WTC11 (cell line): ENCODE measurements around the gene LZTR1. TPM values are rescaled to one million over a fixed set of nuclear protein-coding genes. Genes with fewer than 3 reads are reported as not detected.

Experiments used
- ATAC-seq: fragments of 200-7000 bp; cut with Tn5 transposase; 2 replicates; pipeline ENCODE4 v1.10.0; 2021; ENCODE audit warnings: mild to moderate bottlenecking, moderate library complexity
- CTCF ChIA-PET: fragments of 300-600 bp; sonication (Branson Sonifier 250); formaldehyde crosslinking; loops from one replicate; lab custom pipeline; 2021; ENCODE audit warnings: antibody characterized with exemption; lab: Charles Lee
- POLR2A ChIA-PET: fragments of 350-600 bp; sonication (Branson Sonifier 250); formaldehyde crosslinking; loops from one replicate; lab custom pipeline; 2021; ENCODE audit warnings: antibody characterized with exemption; lab: Charles Lee
- DNase-seq: peaks from one replicate; pipeline ENCODE4 v3.0.0; 2021; ENCODE audit warnings: low spot score
- H3K27ac Mint-ChIP-seq: 2 replicates; pipeline ENCODE4 v1.8.0; 2021; ENCODE audit warnings: mixed read lengths
- H3K27me3 Mint-ChIP-seq: 2 replicates; pipeline ENCODE4 v1.8.0; 2021; ENCODE audit warnings: low read depth, mild to moderate bottlenecking, moderate library complexity, mixed read lengths
- H3K36me3 Mint-ChIP-seq: 2 replicates; pipeline ENCODE4 v1.8.0; 2021; ENCODE audit warnings: mixed read lengths
- H3K4me1 Mint-ChIP-seq: 2 replicates; pipeline ENCODE4 v1.8.0; 2022; ENCODE audit warnings: mixed read lengths
- H3K4me3 Mint-ChIP-seq: 2 replicates; pipeline ENCODE4 v1.8.0; 2021; ENCODE audit warnings: mild to moderate bottlenecking, moderate library complexity, mixed read lengths
- H3K9me3 Mint-ChIP-seq: 2 replicates; pipeline ENCODE4 v1.8.0; 2021; ENCODE audit warnings: mixed read lengths
- CREB1 ChIP-seq: sonication (generic); formaldehyde crosslinking; IDR thresholded peaks from 2 replicates; pipeline ENCODE4 v1.8.0; 2023; ENCODE audit warnings: mild to moderate bottlenecking, missing genetic modification reagents
- CREM ChIP-seq: sonication (generic); formaldehyde crosslinking; IDR thresholded peaks from 2 replicates; pipeline ENCODE4 v1.8.1; 2022; ENCODE audit warnings: mild to moderate bottlenecking, missing genetic modification reagents, moderate library complexity
- ETV6 ChIP-seq: sonication (generic); formaldehyde crosslinking; IDR thresholded peaks from 2 replicates; pipeline ENCODE4 v1.8.1; 2022; ENCODE audit warnings: mild to moderate bottlenecking, missing genetic modification reagents
- FOXJ3 ChIP-seq: sonication (generic); formaldehyde crosslinking; IDR thresholded peaks from 2 replicates; pipeline ENCODE4 v1.9.0; 2021; ENCODE audit warnings: missing genetic modification reagents, mild to moderate bottlenecking, borderline replicate concordance
- FOXK1 ChIP-seq: sonication (generic); formaldehyde crosslinking; IDR thresholded peaks from 2 replicates; pipeline ENCODE4 v1.8.0; 2022; ENCODE audit warnings: mild to moderate bottlenecking, moderate library complexity, missing genetic modification reagents
- GABPB1 ChIP-seq: sonication (generic); formaldehyde crosslinking; IDR thresholded peaks from 2 replicates; pipeline ENCODE4 v1.8.1; 2023; ENCODE audit warnings: mild to moderate bottlenecking, missing genetic modification reagents
- HMGA2 ChIP-seq: fragments of 250-450 bp; sonication (Bioruptor Pico); IDR thresholded peaks from 2 replicates; pipeline ENCODE4 v1.4.0; 2021; ENCODE audit warnings: mild to moderate bottlenecking, moderate library complexity
- NFE2L1 ChIP-seq: sonication (generic); formaldehyde crosslinking; IDR thresholded peaks from 2 replicates; pipeline ENCODE4 v1.8.1; 2023; ENCODE audit warnings: missing genetic modification reagents
- NR1H2 ChIP-seq: sonication (generic); formaldehyde crosslinking; IDR thresholded peaks from 2 replicates; pipeline ENCODE4 v1.9.0; 2021; ENCODE audit warnings: mild to moderate bottlenecking, moderate library complexity, missing genetic modification reagents
- RORB ChIP-seq: fragments of 250-450 bp; sonication (Bioruptor Pico); IDR thresholded peaks from 2 replicates; pipeline ENCODE4 v1.9.0; 2021; ENCODE audit warnings: mild to moderate bottlenecking
- SMAD3 ChIP-seq: sonication (generic); formaldehyde crosslinking; IDR thresholded peaks from 2 replicates; pipeline ENCODE4 v1.8.0; 2022; ENCODE audit warnings: missing genetic modification reagents, mild to moderate bottlenecking, borderline replicate concordance
- SP1 ChIP-seq: sonication (generic); formaldehyde crosslinking; conservative IDR thresholded peaks from 2 replicates; pipeline ENCODE4 v1.8.1; 2022; ENCODE audit warnings: missing genetic modification reagents
- TEAD4 ChIP-seq: sonication (generic); formaldehyde crosslinking; IDR thresholded peaks from 2 replicates; pipeline ENCODE4 v1.8.0; 2022; ENCODE audit warnings: mild to moderate bottlenecking, missing genetic modification reagents
- ZBTB21 ChIP-seq: sonication (generic); formaldehyde crosslinking; IDR thresholded peaks from 2 replicates; pipeline ENCODE4 v1.8.1; 2023; ENCODE audit warnings: mild to moderate bottlenecking, missing genetic modification reagents, borderline replicate concordance
- ZNF416 ChIP-seq: fragments of 250-450 bp; sonication (Bioruptor Pico); IDR thresholded peaks from 2 replicates; pipeline ENCODE4 v1.9.0; 2021; ENCODE audit warnings: mild to moderate bottlenecking, inconsistent platforms
- total RNA-seq: library from RNA; stranded (reverse); gene quantifications from 3 replicates; pipeline ENCODE4 v1.2.3, GENCODE V29; 2021
- TF ChIP-seq, protein P1 (sequence below): sonication (generic); formaldehyde crosslinking; IDR thresholded peaks from 2 replicates; pipeline ENCODE4 v1.8.0; 2022; ENCODE audit warnings: mild to moderate bottlenecking, missing genetic modification reagents
- TF ChIP-seq, protein P2 (sequence below): sonication (generic); formaldehyde crosslinking; IDR thresholded peaks from 2 replicates; pipeline ENCODE4 v1.8.1; 2022; ENCODE audit warnings: missing genetic modification reagents, borderline replicate concordance
- TF ChIP-seq, protein P3 (sequence below): fragments of 250-450 bp; sonication (Bioruptor Pico); IDR thresholded peaks from 2 replicates; pipeline ENCODE4 v1.8.0; 2021; ENCODE audit warnings: mild to moderate bottlenecking
- TF ChIP-seq, protein P4 (sequence below): sonication (generic); formaldehyde crosslinking; IDR thresholded peaks from 2 replicates; pipeline ENCODE4 v1.8.1; 2022; ENCODE audit warnings: low read depth, mild to moderate bottlenecking, moderate library complexity, missing genetic modification reagents, borderline replicate concordance
- TF ChIP-seq, protein P5 (sequence below): sonication (generic); formaldehyde crosslinking; IDR thresholded peaks from 2 replicates; pipeline ENCODE4 v1.8.0; 2022; ENCODE audit warnings: mild to moderate bottlenecking, missing genetic modification reagents

Gene LZTR1
- total RNA-seq, 1 experiment from 2014 or later: 38.3 TPM

DNA sequence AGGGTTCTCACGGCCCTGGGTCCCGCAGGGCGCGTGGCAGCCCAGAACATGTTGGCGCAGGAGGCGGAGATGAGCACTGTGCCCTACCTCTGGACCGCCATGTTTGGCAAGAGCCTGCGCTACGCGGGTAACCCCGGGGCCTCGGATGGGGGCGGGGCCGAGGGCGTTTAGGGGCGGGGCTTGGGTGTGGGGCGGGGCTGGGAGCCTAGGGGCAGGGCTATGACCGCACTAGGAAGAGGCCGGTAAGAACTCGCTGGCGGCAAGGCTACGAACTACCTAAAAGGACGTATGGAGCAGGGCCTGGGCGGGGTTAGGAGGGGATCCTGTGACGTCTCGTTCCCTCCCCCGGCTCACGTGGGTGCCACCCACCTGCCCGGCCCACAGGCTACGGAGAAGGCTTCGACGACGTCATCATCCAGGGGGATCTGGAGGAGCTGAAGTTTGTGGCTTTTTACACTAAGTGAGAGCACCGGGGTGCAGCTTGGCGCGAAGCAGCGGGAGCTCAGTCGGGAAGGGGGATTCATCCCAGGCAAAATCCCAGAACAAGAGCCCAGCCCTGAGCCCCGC is 2.8 kb upstream of the LZTR1 start (continued):
- TF ChIP-seq SP1 (CRISPR knock-in tag) (peak; percentile 81), NFE2L1 (CRISPR knock-in tag) (0 out of 2 replicates have a peak, but pooled peaks have one; percentile 30), ETV6 (peak; percentile 45; the same call in 1 of the 2 replicates), FOXK1 (CRISPR knock-in tag) (peak; percentile 69), CREM (CRISPR knock-in tag) (0 out of 2 replicates have a peak, but pooled peaks have one; percentile 44)
- TF ChIP-seq, protein P1, sequence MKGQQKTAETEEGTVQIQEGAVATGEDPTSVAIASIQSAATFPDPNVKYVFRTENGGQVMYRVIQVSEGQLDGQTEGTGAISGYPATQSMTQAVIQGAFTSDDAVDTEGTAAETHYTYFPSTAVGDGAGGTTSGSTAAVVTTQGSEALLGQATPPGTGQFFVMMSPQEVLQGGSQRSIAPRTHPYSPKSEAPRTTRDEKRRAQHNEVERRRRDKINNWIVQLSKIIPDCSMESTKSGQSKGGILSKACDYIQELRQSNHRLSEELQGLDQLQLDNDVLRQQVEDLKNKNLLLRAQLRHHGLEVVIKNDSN (CRISPR knock-in tag): peak; percentile 89
- TF ChIP-seq, all 79 proteins: peak for 10

DNA sequence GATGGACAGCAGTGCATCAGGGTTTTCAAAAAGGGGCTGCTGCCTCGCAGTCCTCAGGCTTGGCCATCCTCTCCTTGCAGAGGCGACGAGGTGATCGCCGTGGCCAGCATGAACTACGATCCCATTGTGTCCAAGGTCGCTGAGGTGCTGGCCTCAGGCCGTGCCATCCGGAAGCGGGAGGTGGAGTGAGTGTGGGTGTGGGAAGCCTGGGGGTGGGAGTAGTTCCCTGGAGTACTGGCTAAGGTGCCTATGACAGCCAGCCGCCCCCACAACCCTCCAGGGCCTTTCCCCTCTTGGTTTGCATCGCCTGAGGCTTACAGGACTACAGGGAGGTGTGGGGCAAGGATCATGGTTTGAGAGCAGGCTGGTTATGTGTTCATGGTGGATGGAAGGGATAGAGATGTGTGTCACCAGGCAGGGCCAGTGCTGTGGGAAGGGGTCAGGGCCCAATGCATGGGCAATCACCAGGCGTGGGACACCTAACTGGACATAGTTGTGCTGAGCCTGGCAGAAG is 2.1 kb upstream of the LZTR1 start:
- ChIA-PET POLR2A (interaction anchor here (0.6 to 1.4 kb wide), 5 partner anchors 10 to 24 kb away, joined by 3 to 4 read pairs (median 3); partner anchors contain the start of gene AIFM3), CTCF (interaction anchor here (0.6 to 4.7 kb wide), 8 partner anchors 12 to 233 kb away, joined by 3 to 14 read pairs (median 4); no protein-coding TSS in a partner anchor)
- Mint-ChIP-seq H3K4me1 (peaks cover 30% of the 10 kb centered on the region), H3K9me3 (peaks cover 12% of the 10 kb centered on the region), H3K4me3 (peak overlapping the region; percentile 96), H3K27me3 (peaks cover 36% of the 10 kb centered on the region), H3K36me3 (peaks cover 16% of the 10 kb centered on the region; the same call in 1 of the 2 replicates), H3K27ac (peak overlapping the region; percentile 97)
- DNase-seq (no peak), ATAC-seq (no peak)
- TF ChIP-seq CREB1 (CRISPR knock-in tag) (no peak), GABPB1 (CRISPR knock-in tag) (0 out of 2 replicates have a peak, but pooled peaks have one; percentile 37), ZBTB21 (CRISPR knock-in tag) (no peak), TEAD4 (CRISPR knock-in tag) (no peak)

DNA sequence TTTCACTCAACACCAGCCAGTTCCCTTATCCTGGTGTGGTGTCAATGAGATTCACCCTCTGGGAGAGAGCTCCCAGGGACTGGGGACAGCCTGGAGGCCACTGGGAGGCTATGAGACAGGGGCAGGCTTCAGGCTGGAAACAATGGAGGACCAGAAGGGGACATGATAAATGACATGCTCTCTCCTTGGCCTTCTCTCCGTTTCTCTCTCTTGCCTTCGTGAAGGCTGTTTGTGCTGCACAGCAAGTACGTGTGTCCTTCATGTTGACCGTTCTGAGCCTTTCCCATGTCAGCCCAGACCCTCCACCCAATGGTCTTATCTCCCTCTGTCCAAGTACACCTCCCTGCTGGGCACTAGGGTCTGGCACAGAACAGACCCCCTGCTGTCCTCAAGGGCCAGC is 1.6 kb upstream of the LZTR1 start:
- Mint-ChIP-seq H3K9me3 (peaks cover 12% of the 10 kb centered on the region), H3K27me3 (peaks cover 32% of the 10 kb centered on the region), H3K36me3 (peaks cover 16% of the 10 kb centered on the region; the same call in 1 of the 2 replicates), H3K27ac (no peak overlapping the region), H3K4me1 (peaks cover 30% of the 10 kb centered on the region), H3K4me3 (peak overlapping the region; percentile 96)
- ChIA-PET POLR2A (interaction anchor here (1.1 to 1.4 kb wide), 2 partner anchors 13 to 34 kb away, joined by 4 read pairs; partner anchors contain the start of genes AIFM3 and P2RX6), CTCF (interaction anchor here (2.5 to 4.7 kb wide), 2 partner anchors 23 to 95 kb away, joined by 14 to 35 read pairs; no protein-coding TSS in a partner anchor)
- ATAC-seq (no peak), DNase-seq (no peak)
- TF ChIP-seq HMGA2 (CRISPR knock-in tag): no peak

DNA sequence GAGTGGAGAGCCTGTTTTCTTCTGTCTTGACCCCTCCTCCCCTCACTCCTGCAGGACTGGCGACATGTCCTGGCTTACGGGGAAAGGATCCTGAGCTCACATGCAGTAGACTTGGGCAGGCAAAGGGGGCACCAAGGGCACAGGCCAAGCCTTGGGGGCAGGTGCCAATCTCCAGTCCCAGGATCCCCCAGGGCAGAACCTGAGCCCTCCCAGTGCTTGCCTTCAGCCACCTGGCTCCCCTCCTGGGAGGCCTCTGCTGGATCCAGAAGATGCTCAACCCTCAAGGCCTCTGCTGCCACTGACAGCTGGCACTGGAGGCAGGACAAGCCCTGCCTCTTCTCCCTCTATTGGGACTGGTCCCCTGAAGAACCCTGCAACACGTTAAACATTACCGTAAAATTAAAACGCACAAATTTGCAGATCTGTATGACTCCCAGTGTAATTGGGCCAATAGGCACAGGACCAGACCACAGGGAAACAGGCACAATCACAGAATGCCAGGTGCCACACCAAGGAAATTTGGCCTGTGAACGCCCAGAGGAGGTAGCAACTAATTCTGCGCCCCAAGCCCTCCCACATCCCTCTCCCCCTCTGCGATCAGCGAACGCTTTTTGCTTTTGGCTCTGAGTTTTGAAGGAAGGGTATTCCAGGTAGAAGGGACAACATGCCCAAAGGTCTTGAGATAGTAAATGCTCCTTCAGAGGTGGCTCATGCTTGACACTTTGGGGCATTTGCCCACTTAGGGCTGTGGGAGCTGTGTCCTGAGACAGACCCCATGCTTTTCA is 967 bp upstream of the LZTR1 start:
- H3K9me3 Mint-ChIP-seq: peaks cover 12% of the 10 kb centered on the region
- H3K36me3 Mint-ChIP-seq: peaks cover 19% of the 10 kb centered on the region; the same call in 1 of the 2 replicates
- TF ChIP-seq RORB (CRISPR knock-in tag): no peak
- no peak for TF ChIP-seq ZNF416 (CRISPR knock-in tag)
- TF ChIP-seq, protein P2, sequence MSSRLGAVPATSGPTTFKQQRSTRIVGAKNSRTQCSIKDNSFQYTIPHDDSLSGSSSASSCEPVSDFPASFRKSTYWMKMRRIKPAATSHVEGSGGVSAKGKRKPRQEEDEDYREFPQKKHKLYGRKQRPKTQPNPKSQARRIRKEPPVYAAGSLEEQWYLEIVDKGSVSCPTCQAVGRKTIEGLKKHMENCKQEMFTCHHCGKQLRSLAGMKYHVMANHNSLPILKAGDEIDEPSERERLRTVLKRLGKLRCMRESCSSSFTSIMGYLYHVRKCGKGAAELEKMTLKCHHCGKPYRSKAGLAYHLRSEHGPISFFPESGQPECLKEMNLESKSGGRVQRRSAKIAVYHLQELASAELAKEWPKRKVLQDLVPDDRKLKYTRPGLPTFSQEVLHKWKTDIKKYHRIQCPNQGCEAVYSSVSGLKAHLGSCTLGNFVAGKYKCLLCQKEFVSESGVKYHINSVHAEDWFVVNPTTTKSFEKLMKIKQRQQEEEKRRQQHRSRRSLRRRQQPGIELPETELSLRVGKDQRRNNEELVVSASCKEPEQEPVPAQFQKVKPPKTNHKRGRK (CRISPR knock-in tag): no peak
- TF ChIP-seq FOXJ3 (CRISPR knock-in tag): no peak
- no peak for TF ChIP-seq SMAD3 (CRISPR knock-in tag)
- no peak for TF ChIP-seq HMGA2 (CRISPR knock-in tag)
- TF ChIP-seq NR1H2: no peak
- TF ChIP-seq, protein P3, sequence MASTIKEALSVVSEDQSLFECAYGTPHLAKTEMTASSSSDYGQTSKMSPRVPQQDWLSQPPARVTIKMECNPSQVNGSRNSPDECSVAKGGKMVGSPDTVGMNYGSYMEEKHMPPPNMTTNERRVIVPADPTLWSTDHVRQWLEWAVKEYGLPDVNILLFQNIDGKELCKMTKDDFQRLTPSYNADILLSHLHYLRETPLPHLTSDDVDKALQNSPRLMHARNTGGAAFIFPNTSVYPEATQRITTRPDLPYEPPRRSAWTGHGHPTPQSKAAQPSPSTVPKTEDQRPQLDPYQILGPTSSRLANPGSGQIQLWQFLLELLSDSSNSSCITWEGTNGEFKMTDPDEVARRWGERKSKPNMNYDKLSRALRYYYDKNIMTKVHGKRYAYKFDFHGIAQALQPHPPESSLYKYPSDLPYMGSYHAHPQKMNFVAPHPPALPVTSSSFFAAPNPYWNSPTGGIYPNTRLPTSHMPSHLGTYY (CRISPR knock-in tag): no peak
- TF ChIP-seq, protein P4, sequence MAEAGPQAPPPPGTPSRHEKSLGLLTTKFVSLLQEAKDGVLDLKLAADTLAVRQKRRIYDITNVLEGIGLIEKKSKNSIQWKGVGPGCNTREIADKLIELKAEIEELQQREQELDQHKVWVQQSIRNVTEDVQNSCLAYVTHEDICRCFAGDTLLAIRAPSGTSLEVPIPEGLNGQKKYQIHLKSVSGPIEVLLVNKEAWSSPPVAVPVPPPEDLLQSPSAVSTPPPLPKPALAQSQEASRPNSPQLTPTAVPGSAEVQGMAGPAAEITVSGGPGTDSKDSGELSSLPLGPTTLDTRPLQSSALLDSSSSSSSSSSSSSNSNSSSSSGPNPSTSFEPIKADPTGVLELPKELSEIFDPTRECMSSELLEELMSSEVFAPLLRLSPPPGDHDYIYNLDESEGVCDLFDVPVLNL (CRISPR knock-in tag): no peak
- TF ChIP-seq, protein P5, sequence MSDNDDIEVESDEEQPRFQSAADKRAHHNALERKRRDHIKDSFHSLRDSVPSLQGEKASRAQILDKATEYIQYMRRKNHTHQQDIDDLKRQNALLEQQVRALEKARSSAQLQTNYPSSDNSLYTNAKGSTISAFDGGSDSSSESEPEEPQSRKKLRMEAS (CRISPR knock-in tag): no peak
- no peak for TF ChIP-seq CREM (CRISPR knock-in tag)
- no peak for TF ChIP-seq ETV6
- peaks cover 30% of the 10 kb centered on the region for H3K4me1 Mint-ChIP-seq
- POLR2A ChIA-PET: interaction anchor here (1.1 to 1.7 kb wide), 4 partner anchors 25 to 95 kb away, joined by 3 to 7 read pairs (median 4); partner anchors contain the start of gene P2RX6
- H3K27ac Mint-ChIP-seq: peak overlapping the region; percentile 85
- DNase-seq (no peak), ATAC-seq (no peak)
- CTCF ChIA-PET: interaction anchor here (1.1 to 2.5 kb wide), 8 partner anchors 10 to 121 kb away, joined by 4 to 35 read pairs (median 11); partner anchors contain the start of gene CRKL
- H3K27me3 Mint-ChIP-seq: peaks cover 32% of the 10 kb centered on the region
- peak overlapping the region; percentile 96 for H3K4me3 Mint-ChIP-seq
